Raji (cell line): Measurements from ENCODE around the gene SYNJ1.

Source experiments
- POLR2A ChIP-seq: IDR thresholded peaks from 2 replicates; pipeline ENCODE4 v1.6.1; 2011; ENCODE audit warnings: low read depth, low read length, control low read depth; ENCODE audit not compliant: insufficient read depth

Gene SYNJ1

DNA sequence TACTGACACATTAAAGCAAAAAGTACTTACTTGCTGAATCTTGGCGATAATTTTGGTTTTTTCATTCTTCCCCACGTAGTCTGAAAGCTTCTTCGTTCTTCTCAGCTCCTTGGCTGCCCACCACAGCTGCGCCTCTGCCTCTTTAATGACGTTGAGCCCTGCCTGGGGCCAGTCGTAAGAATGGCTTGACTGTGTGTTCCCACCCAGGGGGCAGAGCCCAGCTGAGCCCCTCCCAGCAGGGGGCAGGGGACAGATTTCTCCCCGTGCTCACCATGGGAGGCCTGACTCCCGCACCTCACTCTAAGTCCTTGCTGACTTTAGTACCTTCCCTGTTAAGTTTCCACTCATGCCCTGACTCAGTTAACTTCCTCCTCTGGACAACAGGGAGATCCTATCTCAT is 124.7 kb downstream of the SYNJ1 start:
- no peak for TF ChIP-seq POLR2A

DNA sequence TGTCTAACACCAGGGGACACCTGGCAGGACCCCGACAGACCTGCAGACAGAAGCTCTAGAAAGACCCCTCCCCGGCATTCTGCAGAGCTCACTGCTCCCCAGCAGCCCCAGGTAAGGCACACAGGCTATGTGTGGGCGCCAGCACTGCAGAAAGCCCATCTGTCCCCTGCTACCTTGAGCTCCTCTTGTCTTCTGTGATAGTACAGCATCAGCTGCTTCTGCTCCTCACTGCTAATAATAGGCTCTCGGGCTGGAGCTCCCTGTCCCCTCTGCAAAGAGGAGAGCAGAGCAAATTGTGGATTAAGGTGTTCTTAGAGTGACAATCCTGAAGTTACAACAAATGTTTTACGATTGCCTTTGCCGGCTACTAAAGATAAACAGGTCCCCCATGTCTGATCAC is 125.7 kb downstream of the SYNJ1 start:
- TF ChIP-seq POLR2A, result no peak

GRCh38 chr21:32599526-32599925 is 128.3 kb downstream of the SYNJ1 start:
- TF ChIP-seq POLR2A, result no peak

GRCh38 chr21:32599091-32599490 is 128.7 kb downstream of the SYNJ1 start:
- no peak for TF ChIP-seq POLR2A

DNA sequence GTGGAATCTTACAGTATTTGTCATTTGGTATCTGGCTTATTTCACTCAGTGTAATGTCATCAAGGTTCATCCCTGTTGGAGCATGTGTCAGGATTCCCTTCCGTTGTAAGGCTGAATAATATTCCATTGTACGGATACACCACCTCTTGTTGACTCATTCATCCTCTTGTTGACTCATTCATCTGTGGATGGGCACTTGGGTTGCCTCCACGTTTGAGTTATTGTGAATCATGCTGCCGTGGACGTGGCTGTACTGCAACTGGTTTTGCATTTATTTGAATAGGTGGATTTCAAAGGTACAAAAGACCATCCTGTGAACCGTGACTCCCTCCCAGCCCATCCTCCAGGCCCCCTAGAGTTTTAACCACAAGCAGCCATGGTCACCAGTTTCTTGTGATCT is 130.6 kb downstream of the SYNJ1 start:
- no peak for TF ChIP-seq POLR2A

GRCh38 chr21:32595431-32595830 is 132.4 kb downstream of the SYNJ1 start:
- no peak for TF ChIP-seq POLR2A

DNA sequence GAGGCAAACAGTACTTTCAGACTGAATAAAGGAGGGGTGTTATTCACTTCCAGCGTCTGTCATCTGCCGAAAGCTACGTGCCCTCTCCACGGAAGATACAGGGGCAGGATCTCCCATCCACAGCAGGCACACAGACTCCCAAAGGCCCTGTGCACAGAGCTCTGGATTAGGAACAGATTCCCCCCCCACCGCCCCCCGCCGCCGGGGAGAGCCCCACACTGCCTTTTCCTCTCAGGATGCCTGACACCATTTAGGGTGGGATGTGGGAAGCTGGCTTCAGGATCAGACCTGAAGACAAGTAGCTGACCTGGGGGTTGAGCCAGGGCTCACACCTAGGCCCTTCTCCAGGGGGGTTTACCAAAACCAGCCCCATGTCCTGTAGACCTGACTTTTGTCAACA is 134.1 kb downstream of the SYNJ1 start:
- TF ChIP-seq POLR2A, result no peak

- TF ChIP-seq POLR2A, result no peak
These were observed 134.8 kb downstream of the SYNJ1 start for GRCh38 chr21:32592929-32593502.

GRCh38 chr21:32590130-32590529 is 137.7 kb downstream of the SYNJ1 start:
- TF ChIP-seq POLR2A, result no peak

GRCh38 chr21:32587651-32588050 is 140.2 kb downstream of the SYNJ1 start:
- no peak for TF ChIP-seq POLR2A

DNA sequence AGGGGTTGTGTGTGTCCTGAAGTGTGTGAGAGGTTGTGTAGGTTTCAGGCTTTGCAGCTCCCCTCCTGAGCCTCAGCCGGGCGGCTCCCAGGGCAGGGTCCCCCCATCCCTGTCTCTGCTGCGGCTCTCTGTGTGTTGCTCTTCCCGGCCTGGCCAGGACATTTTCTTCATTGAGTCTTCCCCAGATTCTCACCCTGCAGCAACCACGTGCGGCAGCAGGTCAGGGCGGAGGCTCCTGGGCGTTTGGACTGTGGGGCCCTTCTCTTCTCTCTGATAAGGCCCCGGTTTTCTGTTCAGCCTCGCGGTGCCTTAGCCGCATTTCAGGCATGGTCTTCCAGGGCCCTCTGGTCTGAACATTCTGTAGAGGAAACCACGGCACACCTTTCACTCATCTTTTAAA is 140.7 kb downstream of the SYNJ1 start:
- TF ChIP-seq POLR2A, result no peak

GRCh38 chr21:32585970-32586369 is 141.8 kb downstream of the SYNJ1 start:
- no peak for TF ChIP-seq POLR2A

DNA sequence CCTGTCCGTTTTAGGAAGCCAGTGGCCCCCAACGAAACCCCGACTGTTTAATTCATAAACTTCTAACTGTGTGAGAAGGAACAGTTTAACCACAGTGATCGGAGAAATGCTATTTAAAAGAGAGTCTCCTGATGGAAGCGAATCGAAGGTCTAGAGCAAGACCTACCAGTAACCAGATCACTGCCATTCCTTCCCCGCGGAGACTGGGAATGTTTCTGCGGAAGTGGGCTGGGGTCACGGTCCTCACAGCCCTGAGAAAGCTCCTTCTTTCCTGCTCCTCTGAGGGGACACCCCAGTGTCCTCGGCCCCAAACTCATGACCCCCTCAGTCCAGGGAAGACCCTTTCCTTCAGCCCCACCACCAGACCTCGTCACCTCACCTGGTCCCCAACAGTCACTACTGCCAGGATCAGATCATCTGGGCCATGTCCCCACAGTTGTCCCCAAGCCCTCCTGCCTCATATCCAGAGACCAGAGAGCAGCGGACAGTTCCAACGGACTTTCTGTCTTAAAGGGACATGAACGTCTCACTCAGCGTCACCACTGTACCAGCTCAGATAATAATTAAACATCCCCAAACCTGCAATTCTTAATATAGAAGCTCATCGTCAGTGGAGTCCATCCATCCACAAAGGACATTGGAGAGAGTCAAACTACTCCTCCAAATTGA is 142.6 kb downstream of the SYNJ1 start, which contains the start of gene TCP10L:
Gene TCP10L, minus strand, starts transcription at position 482 of the 669 bp plus-strand sequence. CDS start 1,219 bp downstream, outside the sequence.
- TF ChIP-seq POLR2A, result no peak

- TF ChIP-seq POLR2A, result no peak
These were observed 143.3 kb downstream of the SYNJ1 start for GRCh38 chr21:32584472-32584871.

DNA sequence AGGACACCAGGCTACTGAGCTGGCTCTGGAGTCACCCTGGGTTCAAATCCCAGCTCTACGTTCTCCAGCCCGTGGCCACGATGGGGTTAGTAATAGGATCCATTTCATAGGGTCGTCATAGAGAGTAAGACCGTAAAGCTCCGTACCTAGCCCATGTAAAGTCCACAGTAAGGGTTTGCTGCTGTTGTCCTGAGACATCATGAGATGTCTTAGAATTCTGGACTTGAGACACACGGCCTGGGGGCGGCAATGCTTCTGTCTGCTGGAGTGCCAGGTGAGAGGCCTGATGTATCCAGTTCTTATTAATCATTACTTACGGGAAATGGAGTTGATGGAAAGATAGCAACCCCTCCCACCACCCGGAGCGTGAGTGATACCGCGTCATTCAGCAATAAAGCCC is 146.1 kb downstream of the SYNJ1 start:
- no peak for TF ChIP-seq POLR2A

- TF ChIP-seq POLR2A, result no peak
These were observed 146.9 kb downstream of the SYNJ1 start for GRCh38 chr21:32580949-32581348.
